Fibroblast of skin of abdomen (primary cell): ENCODE measurements around the gene CCNY.
A peak's percentile ranks its signal among the peaks of the same experiment; 100 is the strongest.
"Not testable (repeated sequence)": the region's sequence is repeated elsewhere in the genome, so short reads cannot be mapped to it uniquely, and the experiment has no call there.

Experiments used
- DNase-seq: peaks from one replicate; pipeline ENCODE4 v3.0.0-alpha.2; 2013

Gene CCNY

GRCh38 chr10:35409808-35410207 lies 73.5 kb downstream of the CCNY start:
- no peak for DNase-seq

DNA sequence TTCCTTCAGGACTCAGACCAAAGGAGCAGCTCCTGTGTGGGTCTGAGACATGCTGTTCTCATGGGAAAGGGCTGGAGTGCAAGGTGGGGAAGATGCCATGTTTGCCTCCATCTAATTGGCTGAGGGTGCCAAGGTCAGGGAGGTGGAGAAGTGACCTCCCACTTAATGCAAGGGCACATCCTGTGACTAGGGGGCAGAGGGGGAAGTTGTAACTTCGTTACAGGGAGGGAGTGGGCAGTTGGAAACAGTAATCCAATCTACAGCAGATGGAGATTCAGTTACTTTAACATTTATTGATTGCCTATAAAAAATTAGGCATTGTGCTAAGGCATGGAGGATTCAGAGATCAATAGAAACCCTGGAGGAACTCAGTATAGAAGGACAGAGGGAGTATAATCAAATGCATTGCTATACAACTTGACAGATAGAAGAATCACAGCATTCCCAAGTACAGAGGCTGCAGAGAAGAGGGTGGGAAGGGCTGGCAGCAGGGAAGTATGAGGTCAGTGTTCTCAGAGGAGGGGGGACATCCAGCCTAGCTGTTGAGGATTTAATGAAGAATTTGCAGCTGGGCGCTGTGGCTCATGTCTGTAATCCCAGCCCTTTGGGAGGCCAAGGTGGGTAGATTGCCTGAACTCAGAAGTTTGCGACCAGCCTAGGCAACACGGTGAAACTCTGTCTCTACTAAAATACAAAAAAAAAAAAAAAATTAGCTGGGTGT lies 75.9 kb downstream of the CCNY start:
- peak; percentile 30 for DNase-seq

GRCh38 chr10:35412900-35413491 lies 76.7 kb downstream of the CCNY start:
- peak; percentile 74 for DNase-seq

- peak; percentile 34 for DNase-seq
These were observed 77.9 kb downstream of the CCNY start for GRCh38 chr10:35413985-35414861.

- DNase-seq, result no peak
These were observed 79.2 kb downstream of the CCNY start for GRCh38 chr10:35415505-35415904.

DNA sequence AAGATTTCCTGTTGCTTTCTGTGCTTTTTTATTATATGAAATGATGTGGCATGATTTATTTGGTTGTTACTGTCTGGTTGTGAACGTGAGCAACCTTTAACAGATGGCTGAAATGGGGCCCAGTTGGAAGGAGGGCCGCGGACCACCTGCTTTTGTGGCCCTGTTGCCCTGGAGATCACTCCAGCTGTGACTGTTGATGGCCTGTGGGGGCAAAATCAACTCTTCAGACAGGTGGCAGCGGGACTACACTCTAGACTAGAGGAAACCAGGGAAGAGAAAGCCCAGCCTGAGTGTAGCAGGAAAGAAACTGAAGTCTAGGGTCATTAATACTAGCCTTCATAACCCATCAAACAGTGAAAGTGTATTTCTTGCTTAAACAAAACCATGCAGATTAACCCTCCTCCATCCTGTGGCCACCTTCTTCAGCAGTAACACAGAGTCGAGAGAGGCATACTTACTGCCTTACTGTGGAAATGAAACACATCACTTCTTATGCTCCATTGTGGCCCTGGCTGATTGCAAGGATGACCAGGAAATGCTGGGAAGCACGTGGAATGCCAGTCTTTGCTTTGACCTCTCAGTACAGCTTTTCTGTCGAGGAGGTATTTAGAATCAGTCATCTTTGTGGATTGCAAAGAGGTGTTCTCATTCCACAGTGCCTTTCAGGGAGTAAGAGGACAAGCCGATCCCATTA lies 80.5 kb downstream of the CCNY start:
- peak; percentile 37 for DNase-seq

GRCh38 chr10:35417313-35417625 lies 81.0 kb downstream of the CCNY start:
- no peak for DNase-seq

DNA sequence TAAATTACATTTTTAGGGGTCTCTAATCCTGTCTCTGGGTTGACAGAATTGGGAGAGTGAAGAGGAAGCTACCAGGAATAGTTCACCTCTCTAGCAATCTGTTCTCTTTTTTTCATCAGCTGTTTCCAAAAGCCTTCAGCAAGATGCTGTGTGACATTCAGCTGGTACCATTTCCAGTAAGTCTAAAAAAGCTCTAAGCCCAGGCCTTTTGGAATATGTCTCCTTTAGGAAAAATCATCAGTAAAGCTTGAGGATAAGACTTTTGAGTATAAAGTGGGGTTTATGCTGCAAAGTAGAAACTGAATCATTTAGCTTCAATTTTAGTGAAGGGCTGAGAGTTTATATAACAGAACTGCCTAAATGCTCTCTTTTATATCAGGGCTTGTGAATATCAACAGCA lies 81.5 kb downstream of the CCNY start:
- no peak for DNase-seq

DNA sequence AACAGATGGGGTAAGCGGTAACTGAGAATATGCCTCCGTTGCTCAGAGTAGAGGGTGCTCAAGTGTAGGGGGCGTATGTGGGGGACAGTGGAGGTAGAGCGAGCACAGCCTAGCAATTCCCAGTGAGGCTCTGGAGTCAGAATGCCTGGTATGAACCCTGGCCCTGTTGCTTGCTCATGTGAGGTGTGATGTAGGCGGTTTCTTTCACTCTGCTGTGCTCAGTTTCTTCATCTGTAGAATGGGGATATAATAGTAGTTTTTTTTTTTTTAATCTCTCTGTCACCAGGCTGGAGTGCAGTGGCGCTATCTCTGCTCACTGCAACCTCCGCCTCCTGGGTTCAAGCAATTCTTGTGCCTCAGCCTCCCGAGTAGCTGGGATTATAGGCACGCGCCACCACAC lies 82.3 kb downstream of the CCNY start:
- not testable (repeated sequence) for DNase-seq

DNA sequence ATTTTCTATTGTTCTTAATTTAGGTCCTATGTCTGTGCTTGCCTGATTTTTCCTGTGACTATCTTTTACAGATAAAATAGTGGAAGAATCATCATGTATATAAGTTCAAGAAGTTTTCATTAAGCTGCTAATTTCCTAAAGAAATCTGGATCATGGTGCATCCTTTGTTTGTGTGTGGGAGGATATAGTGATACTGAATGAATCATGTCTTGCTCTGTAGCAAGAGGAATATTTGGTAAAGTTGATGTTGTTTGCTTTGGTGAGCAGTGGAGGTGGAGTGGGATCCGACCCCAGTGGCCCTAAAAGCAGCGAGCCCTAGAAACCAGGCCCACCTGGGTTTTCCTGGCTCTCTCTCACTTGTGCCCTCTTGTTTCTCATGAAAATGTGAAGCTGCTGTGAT lies 83.7 kb downstream of the CCNY start:
- DNase-seq, result no peak

GRCh38 chr10:35420827-35421552 lies 84.7 kb downstream of the CCNY start:
- no peak for DNase-seq

GRCh38 chr10:35421553-35422178 lies 85.4 kb downstream of the CCNY start:
- peak; percentile 85 for DNase-seq

GRCh38 chr10:35422228-35422627 lies 85.9 kb downstream of the CCNY start:
- no peak for DNase-seq

- DNase-seq, result peak; percentile 59
These were observed 87.4 kb downstream of the CCNY start for GRCh38 chr10:35423505-35424306.

DNA sequence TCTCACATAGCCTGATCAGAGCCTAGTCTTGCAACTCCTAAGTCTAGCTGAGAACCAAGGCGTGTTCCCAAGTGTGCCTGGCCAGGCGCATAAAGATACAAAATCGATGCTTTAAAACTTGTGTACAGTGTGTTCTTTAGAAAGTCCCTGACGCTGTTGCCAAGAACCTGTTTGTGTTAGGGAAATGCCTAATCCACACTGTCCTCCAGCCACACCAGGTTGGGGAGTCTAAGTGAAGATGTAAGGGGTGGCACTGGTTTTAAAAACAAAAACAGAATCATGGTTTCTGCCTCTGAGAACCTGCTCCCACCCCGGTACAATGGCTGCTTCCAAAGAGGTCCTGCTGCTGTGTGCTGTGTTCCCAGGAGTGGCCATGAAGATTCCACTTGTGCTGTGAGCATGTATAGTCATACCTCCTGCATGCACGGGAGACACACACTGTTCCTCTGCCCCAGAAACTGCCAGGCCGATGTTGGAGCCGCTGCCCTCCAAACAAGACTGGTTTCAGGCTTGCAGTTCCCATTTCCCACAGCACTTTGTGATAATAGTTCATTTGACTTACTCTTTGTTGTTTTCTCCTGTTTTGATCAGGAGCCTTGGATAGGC lies 88.5 kb downstream of the CCNY start:
- no peak for DNase-seq

DNA sequence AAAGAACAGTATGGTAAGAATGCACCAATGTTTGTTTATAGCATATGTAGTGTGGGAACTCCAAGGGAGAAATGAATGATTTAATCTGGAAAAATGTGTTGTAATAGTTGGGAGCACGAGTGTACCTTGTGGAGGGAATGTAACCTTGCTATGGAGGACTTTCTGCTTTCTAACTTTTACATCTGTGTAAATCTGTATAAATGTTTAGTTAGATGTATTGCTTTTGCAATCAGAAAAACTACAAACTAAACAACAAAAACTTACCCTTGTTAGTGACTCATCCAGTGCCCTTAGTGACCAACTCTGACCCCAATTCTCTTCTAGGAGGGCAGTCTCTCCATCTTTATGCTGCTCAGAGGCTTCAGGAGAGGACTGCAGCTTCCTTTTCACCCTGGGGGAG lies 89.3 kb downstream of the CCNY start:
- DNase-seq, result peak; percentile 38

GRCh38 chr10:35426657-35427056 lies 90.3 kb downstream of the CCNY start:
- no peak for DNase-seq

DNA sequence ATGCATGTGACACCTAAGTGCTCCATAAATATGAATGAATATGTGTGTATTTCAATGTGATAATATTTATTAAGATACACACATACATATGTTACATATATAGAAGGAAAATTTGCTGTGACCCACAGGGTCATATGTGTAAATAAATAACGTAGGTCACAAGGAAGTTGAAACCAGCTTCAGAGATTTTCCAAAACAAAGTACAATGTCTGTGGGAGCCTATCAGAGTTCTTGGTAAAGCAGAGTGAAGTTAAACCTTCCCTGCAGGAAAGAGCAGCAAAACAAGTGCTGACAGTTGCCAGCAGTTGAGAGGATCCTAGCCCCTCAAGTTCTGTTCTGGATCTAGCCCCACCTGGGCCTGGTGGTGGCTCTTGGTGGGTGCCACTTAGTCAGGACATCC lies 91.2 kb downstream of the CCNY start:
- DNase-seq, result no peak

DNA sequence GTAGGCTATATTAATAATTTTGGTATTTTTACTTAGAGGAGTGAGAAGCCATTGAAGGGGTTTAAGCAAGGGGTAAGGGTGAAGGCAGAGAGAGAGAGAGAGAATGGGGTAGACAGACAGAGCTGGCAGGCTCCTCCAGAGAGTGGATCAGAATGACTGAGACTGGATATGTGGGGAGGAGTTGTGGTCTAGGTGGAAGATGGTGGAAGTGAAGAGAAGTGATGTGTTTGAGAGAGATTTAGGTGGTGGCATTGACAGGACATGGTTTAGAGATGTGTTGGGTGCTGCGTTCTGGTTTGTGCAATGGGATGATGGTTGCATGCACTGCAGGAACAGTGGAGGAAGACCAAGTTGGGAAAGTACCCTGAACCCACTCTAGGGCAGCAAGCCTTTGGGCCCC lies 92.2 kb downstream of the CCNY start:
- DNase-seq, result no peak

DNA sequence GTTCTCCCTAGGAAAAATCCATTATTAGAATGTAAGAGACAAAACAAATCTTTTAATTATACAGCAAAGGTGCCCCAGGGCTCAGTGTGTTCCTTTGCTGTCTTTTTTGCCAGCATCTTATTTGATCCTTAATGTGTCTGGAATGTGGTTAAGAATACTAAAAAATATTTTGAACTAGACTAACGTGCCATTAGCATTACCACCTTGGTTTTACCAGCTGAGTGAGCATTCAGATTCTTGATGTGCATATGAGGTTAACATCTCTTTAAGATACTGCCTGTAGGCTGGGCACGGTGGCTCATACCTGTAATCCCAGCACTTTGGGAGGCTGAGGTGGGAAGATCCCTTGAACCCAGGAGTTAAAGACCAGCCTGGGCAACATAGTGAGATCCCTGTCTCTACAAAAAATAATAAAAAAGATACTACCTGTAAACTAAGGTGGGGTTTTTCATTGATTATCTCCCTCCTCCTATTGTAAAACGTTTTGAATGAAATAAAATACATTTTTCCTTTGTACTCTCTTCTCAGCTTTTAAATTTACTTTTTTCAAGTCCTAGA lies 96.6 kb downstream of the CCNY start:
- DNase-seq, result no peak
